Measurements from ENCODE around the gene LDLRAD3.
A peak's percentile ranks its signal among the peaks of the same experiment; 100 is the strongest.
"Not testable (repeated sequence)": the region's sequence is repeated elsewhere in the genome, so short reads cannot be mapped to it uniquely, and the experiment has no call there.

LDLRAD3 gene

GRCh38 chr11:35998634-35999033 lies 54.8 kb downstream of the LDLRAD3 start:
- no peak for DNase-seq

GRCh38 chr11:36000616-36001190 lies 56.8 kb downstream of the LDLRAD3 start:
- DNase-seq = no peak

GRCh38 chr11:36002196-36002595 lies 58.3 kb downstream of the LDLRAD3 start:
- DNase-seq = no peak

GRCh38 chr11:36002796-36003195 lies 58.9 kb downstream of the LDLRAD3 start:
- no peak for DNase-seq

- no peak for DNase-seq
Observed at GRCh38 chr11:36006556-36006955, 62.7 kb downstream of the LDLRAD3 start.

GRCh38 chr11:36007127-36007655 lies 63.3 kb downstream of the LDLRAD3 start:
- no peak for DNase-seq

- no peak for DNase-seq
Observed at GRCh38 chr11:36008584-36008983, 64.7 kb downstream of the LDLRAD3 start.

GRCh38 chr11:36009473-36009872 lies 65.6 kb downstream of the LDLRAD3 start:
- no peak for DNase-seq

- no peak for DNase-seq
Observed at GRCh38 chr11:36010010-36010740, 66.3 kb downstream of the LDLRAD3 start.

GRCh38 chr11:36011574-36011973 lies 67.7 kb downstream of the LDLRAD3 start:
- no peak for DNase-seq

- no peak for DNase-seq
Observed at GRCh38 chr11:36012455-36012854, 68.6 kb downstream of the LDLRAD3 start.

GRCh38 chr11:36012979-36013378 lies 69.1 kb downstream of the LDLRAD3 start:
- no peak for DNase-seq

GRCh38 chr11:36013446-36013845 lies 69.6 kb downstream of the LDLRAD3 start:
- DNase-seq = not testable (repeated sequence)

- peak; percentile 73 for DNase-seq
Observed at GRCh38 chr11:36013950-36014897, 70.4 kb downstream of the LDLRAD3 start.

GRCh38 chr11:36014898-36015665 lies 71.2 kb downstream of the LDLRAD3 start:
- DNase-seq = no peak

- no peak for DNase-seq
Observed at GRCh38 chr11:36015799-36016198, 71.9 kb downstream of the LDLRAD3 start.

GRCh38 chr11:36016263-36016662 lies 72.4 kb downstream of the LDLRAD3 start:
- DNase-seq = peak; percentile 20

- no peak for DNase-seq
Observed at GRCh38 chr11:36016709-36017108, 72.8 kb downstream of the LDLRAD3 start.

- DNase-seq = no peak
Observed at GRCh38 chr11:36019005-36019596, 75.2 kb downstream of the LDLRAD3 start.

- no peak for DNase-seq
Observed at GRCh38 chr11:36019722-36020121, 75.9 kb downstream of the LDLRAD3 start.

- DNase-seq = no peak
Observed at GRCh38 chr11:36022882-36023281, 79.0 kb downstream of the LDLRAD3 start.

- DNase-seq = no peak
Observed at GRCh38 chr11:36023922-36024321, 80.1 kb downstream of the LDLRAD3 start.

Measured in MV-4-11 (cell line).